ENCODE measurements around the gene CFAP61.

CFAP61 gene

DNA sequence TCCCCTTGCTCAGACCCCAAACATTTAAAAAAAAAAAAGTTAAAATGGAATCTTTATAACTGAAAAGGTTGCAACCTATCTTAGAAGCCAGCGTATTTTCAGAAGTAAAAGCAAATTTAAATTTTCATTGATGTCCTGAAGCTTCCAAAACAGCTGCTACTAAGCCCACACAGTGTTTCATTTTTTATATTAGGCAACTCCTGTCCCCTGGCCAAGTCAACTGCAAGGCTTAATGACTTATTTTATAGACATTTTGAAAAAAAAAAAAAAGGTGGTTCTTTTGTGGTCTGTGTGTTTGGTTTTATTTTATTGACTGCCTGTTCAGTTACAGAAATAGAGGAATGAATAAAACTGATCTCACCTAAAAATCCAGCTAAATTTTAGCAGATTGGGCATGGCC lies 13.0 kb downstream of the CFAP61 start:
- Histone ChIP-seq H3K36me3 (ENCODE audit: low read depth) (no peaks in the 10 kb centered on the region), H3K27me3 (ENCODE audit: insufficient read depth, poor library complexity, severe bottlenecking) (no peaks in the 10 kb centered on the region), H3K4me1 (ENCODE audit: insufficient read depth, poor library complexity, severe bottlenecking) (no peaks in the 10 kb centered on the region), H3K4me3 (ENCODE audit: severe bottlenecking) (no peak overlapping the region), H3K27ac (ENCODE audit: poor library complexity, severe bottlenecking) (no peak overlapping the region), H3K9me3 (ENCODE audit: severe bottlenecking) (no peaks in the 10 kb centered on the region)
- ATAC-seq (ENCODE audit: low read depth), result no peak
- TF ChIP-seq, protein P1, sequence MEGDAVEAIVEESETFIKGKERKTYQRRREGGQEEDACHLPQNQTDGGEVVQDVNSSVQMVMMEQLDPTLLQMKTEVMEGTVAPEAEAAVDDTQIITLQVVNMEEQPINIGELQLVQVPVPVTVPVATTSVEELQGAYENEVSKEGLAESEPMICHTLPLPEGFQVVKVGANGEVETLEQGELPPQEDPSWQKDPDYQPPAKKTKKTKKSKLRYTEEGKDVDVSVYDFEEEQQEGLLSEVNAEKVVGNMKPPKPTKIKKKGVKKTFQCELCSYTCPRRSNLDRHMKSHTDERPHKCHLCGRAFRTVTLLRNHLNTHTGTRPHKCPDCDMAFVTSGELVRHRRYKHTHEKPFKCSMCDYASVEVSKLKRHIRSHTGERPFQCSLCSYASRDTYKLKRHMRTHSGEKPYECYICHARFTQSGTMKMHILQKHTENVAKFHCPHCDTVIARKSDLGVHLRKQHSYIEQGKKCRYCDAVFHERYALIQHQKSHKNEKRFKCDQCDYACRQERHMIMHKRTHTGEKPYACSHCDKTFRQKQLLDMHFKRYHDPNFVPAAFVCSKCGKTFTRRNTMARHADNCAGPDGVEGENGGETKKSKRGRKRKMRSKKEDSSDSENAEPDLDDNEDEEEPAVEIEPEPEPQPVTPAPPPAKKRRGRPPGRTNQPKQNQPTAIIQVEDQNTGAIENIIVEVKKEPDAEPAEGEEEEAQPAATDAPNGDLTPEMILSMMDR (IDR thresholded peaks at IDR 0.05; ENCODE audit: poor library complexity, severe bottlenecking), result no peak
- no peak for DNase-seq (ENCODE audit: low spot score)

DNA sequence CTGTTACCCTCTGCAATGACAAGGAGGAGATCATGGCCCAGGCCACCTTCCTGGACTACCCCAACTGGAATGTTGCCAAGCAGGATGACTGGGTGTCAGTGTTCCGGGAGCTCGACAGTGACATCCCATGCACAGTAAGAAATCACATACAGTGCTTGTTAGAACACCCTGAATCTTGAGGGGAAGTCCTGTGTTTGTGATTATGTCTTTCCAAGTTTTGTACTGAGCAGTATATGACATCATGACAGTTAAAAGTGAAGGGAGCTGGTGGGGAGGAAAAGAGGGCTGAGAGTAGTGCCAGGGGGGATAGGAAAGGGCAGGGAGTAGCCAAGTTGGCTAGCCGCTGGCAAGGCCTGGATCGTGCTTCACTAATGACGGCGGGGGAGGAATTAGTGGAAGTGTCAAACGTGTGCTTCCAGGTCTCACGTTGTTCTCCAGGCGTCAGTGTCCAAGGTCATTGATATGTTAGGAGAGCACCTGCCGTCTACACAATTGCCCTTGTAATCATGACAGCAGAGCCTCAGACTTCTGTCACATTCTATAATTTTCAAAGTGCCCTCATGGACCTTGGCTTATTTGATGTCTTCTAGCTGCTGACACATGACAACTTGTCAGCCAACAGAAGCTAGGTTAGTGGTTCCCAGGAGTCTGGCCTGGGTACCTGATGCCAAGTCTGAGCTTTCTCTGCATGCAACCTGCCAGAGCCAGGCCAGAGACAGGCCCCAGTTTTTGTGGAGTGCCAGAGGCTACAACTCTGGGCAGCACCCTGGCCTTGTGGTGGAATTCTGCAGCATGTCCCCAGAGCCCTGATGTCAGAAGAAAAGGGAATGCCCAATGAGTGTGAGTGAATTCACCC lies 18.8 kb downstream of the CFAP61 start:
- ATAC-seq (ENCODE audit: low read depth), result no peak
- DNase-seq (ENCODE audit: low spot score), result no peak
- Histone ChIP-seq H3K36me3 (ENCODE audit: low read depth) (no peaks in the 10 kb centered on the region), H3K9me3 (ENCODE audit: severe bottlenecking) (no peaks in the 10 kb centered on the region), H3K4me1 (ENCODE audit: insufficient read depth, poor library complexity, severe bottlenecking) (no peaks in the 10 kb centered on the region), H3K27me3 (ENCODE audit: insufficient read depth, poor library complexity, severe bottlenecking) (no peaks in the 10 kb centered on the region), H3K27ac (ENCODE audit: poor library complexity, severe bottlenecking) (no peak overlapping the region), H3K4me3 (ENCODE audit: severe bottlenecking) (no peak overlapping the region)
- TF ChIP-seq, protein P1 (IDR thresholded peaks at IDR 0.05; ENCODE audit: poor library complexity, severe bottlenecking), result no peak

DNA sequence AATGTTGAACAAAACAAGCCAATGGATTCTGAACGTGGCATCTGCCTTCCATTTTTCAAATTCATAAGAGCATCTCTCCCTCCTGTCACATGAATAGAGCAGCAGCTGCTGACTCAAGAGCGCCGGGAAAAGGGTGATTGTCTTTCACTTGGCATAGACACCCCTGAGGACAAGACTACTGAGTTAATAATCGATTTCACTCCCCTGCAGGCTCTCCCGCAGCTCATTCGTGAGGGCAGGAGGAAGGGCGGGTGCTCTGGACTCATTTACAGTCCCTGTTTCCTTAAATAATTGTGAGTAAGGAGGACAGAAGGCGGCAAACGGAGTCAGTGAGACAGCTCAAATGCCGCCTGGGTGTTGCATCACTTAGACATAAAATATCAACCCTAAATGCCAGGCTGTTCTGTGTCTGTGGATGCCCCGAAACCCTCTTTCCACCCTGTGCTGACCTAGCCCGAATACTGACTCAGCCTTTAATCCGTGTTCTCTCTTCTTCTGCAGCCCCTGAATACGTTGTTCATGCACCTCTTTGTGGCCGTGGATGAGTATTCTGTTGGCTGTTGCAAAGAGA lies 21.6 kb downstream of the CFAP61 start:
- no peak overlapping the region for H3K27ac ChIP-seq (ENCODE audit: poor library complexity, severe bottlenecking)
- no peaks in the 10 kb centered on the region for H3K9me3 ChIP-seq (ENCODE audit: severe bottlenecking)
- H3K36me3 ChIP-seq (ENCODE audit: low read depth), result no peaks in the 10 kb centered on the region
- TF ChIP-seq, protein P1 (IDR thresholded peaks at IDR 0.05; ENCODE audit: poor library complexity, severe bottlenecking), result no peak
- H3K27me3 ChIP-seq (ENCODE audit: insufficient read depth, poor library complexity, severe bottlenecking), result no peaks in the 10 kb centered on the region
- ATAC-seq (ENCODE audit: low read depth), result no peak
- no peak for DNase-seq (ENCODE audit: low spot score)
- H3K4me1 ChIP-seq (ENCODE audit: insufficient read depth, poor library complexity, severe bottlenecking), result no peaks in the 10 kb centered on the region
- H3K4me3 ChIP-seq (ENCODE audit: severe bottlenecking), result no peak overlapping the region

DNA sequence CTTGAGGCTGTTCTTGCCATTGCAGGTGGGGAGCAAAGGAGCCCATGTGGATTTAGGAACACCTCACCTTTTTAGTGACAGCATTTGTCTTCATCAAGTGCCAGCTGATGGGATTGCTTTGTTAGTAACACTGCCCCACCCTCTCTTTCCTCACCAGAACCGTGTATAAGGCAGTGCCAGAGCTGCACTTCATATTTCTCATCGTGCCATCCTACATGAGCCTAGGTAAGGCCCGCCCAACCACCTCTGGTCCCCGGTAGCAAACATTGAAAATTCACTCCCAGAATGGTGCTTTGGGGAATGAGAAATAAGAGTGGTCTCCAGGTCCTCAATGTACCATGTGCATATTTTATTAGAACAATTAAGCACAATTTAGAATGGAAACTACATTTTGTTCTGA lies 22.7 kb downstream of the CFAP61 start:
- H3K9me3 ChIP-seq (ENCODE audit: severe bottlenecking), result no peaks in the 10 kb centered on the region
- H3K36me3 ChIP-seq (ENCODE audit: low read depth), result no peaks in the 10 kb centered on the region
- H3K27ac ChIP-seq (ENCODE audit: poor library complexity, severe bottlenecking), result no peak overlapping the region
- ATAC-seq (ENCODE audit: low read depth), result no peak
- no peak for DNase-seq (ENCODE audit: low spot score)
- no peaks in the 10 kb centered on the region for H3K4me1 ChIP-seq (ENCODE audit: insufficient read depth, poor library complexity, severe bottlenecking)
- H3K27me3 ChIP-seq (ENCODE audit: insufficient read depth, poor library complexity, severe bottlenecking), result no peaks in the 10 kb centered on the region
- TF ChIP-seq, protein P1 (IDR thresholded peaks at IDR 0.05; ENCODE audit: poor library complexity, severe bottlenecking), result no peak
- H3K4me3 ChIP-seq (ENCODE audit: severe bottlenecking), result no peak overlapping the region
